KMS-11 (cell line): Measurements from ENCODE around the gene RAPGEF5.

ENCODE experiments used
- H2AFZ ChIP-seq: fragments of 200-600 bp; sonication (generic); 2 replicates; pipeline ENCODE4 v1.6.1; 2016; ENCODE audit warnings: antibody characterized with exemption, mixed run types, low read depth
- H3K27ac ChIP-seq: fragments of 200-600 bp; sonication (generic); 2 replicates; pipeline ENCODE4 v1.6.1; 2016; ENCODE audit warnings: mild to moderate bottlenecking, mixed run types
- H3K27me3 ChIP-seq: fragments of 200-600 bp; sonication (generic); 2 replicates; pipeline ENCODE4 v1.6.1; 2017; ENCODE audit warnings: mild to moderate bottlenecking, low read depth, mixed run types, moderate library complexity; ENCODE audit not compliant: insufficient read depth
- H3K36me3 ChIP-seq: fragments of 200-600 bp; sonication (generic); 2 replicates; pipeline ENCODE4 v1.6.1; 2017; ENCODE audit warnings: mild to moderate bottlenecking, mixed run types; ENCODE audit not compliant: insufficient read depth
- H3K4me1 ChIP-seq: fragments of 200-600 bp; sonication (generic); 2 replicates; pipeline ENCODE4 v1.6.1; 2016; ENCODE audit warnings: mild to moderate bottlenecking, low read depth, mixed run types; ENCODE audit not compliant: poor library complexity, severe bottlenecking
- H3K4me2 ChIP-seq: fragments of 200-600 bp; sonication (generic); 2 replicates; pipeline ENCODE4 v1.7.0; 2016; ENCODE audit warnings: mild to moderate bottlenecking, mixed run types
- H3K4me3 ChIP-seq: fragments of 200-600 bp; sonication (generic); IDR thresholded peaks from 2 replicates; pipeline ENCODE4 v1.6.1; 2017; ENCODE audit warnings: low read depth, low read length, mixed read lengths; ENCODE audit not compliant: insufficient read depth
- H3K79me2 ChIP-seq: fragments of 200-600 bp; sonication (generic); 2 replicates; pipeline ENCODE4 v1.6.1; 2016; ENCODE audit warnings: low read depth, mixed run types; ENCODE audit not compliant: insufficient read depth
- H3K9ac ChIP-seq: fragments of 200-600 bp; sonication (generic); 2 replicates; pipeline ENCODE4 v1.6.1; 2016; ENCODE audit warnings: mild to moderate bottlenecking, mixed run types
- H4K20me1 ChIP-seq: fragments of 200-600 bp; sonication (generic); 2 replicates; pipeline ENCODE4 v1.6.1; 2016; ENCODE audit warnings: mild to moderate bottlenecking, mixed run types; ENCODE audit not compliant: insufficient read depth
- CTCF ChIP-seq: fragments of 200-600 bp; sonication (generic); conservative IDR thresholded peaks from 2 replicates; pipeline ENCODE4 v1.6.1; 2017; ENCODE audit warnings: low read depth, mild to moderate bottlenecking, antibody characterized with exemption, low read length, moderate library complexity, mixed read lengths

The RAPGEF5 gene

GRCh38 chr7:22338411-22338810, 18.5 kb downstream of the RAPGEF5 start:
- Histone ChIP-seq H3K4me1 (no peaks in the 10 kb centered on the region), H3K4me2 (no peak overlapping the region), H3K79me2 (no peaks in the 10 kb centered on the region), H4K20me1 (no peaks in the 10 kb centered on the region), H3K27ac (no peak overlapping the region), H2AFZ (no peak overlapping the region), H3K9ac (no peak overlapping the region), H3K27me3 (no peaks in the 10 kb centered on the region), H3K4me3 (no peak overlapping the region), H3K36me3 (no peaks in the 10 kb centered on the region)
- TF ChIP-seq CTCF, result no peak

- no peak for TF ChIP-seq CTCF
- no peaks in the 10 kb centered on the region for H3K27me3 ChIP-seq
- no peak overlapping the region for H3K9ac ChIP-seq
- H3K79me2 ChIP-seq, result no peaks in the 10 kb centered on the region
- H3K4me2 ChIP-seq, result no peak overlapping the region
- H2AFZ ChIP-seq, result no peak overlapping the region
- no peak overlapping the region for H3K27ac ChIP-seq
- no peak overlapping the region for H3K4me3 ChIP-seq
- H3K4me1 ChIP-seq, result peaks cover 5% of the 10 kb centered on the region
- H3K36me3 ChIP-seq, result no peaks in the 10 kb centered on the region
- H4K20me1 ChIP-seq, result no peaks in the 10 kb centered on the region
Observed at GRCh38 chr7:22333680-22334141, 23.2 kb downstream of the RAPGEF5 start.

GRCh38 chr7:22332461-22332870, 24.5 kb downstream of the RAPGEF5 start:
- Histone ChIP-seq H3K27ac (no peak overlapping the region), H3K4me2 (no peak overlapping the region), H3K27me3 (no peaks in the 10 kb centered on the region), H3K9ac (no peak overlapping the region), H4K20me1 (no peaks in the 10 kb centered on the region), H3K4me3 (no peak overlapping the region), H3K79me2 (no peaks in the 10 kb centered on the region), H2AFZ (no peak overlapping the region), H3K36me3 (no peaks in the 10 kb centered on the region), H3K4me1 (peaks cover 5% of the 10 kb centered on the region)
- TF ChIP-seq CTCF, result no peak

GRCh38 chr7:22331704-22332103, 25.2 kb downstream of the RAPGEF5 start:
- TF ChIP-seq CTCF, result no peak
- Histone ChIP-seq H3K36me3 (no peaks in the 10 kb centered on the region), H3K4me2 (no peak overlapping the region), H4K20me1 (no peaks in the 10 kb centered on the region), H3K9ac (no peak overlapping the region), H3K4me1 (peaks cover 5% of the 10 kb centered on the region), H2AFZ (no peak overlapping the region), H3K79me2 (no peaks in the 10 kb centered on the region), H3K4me3 (no peak overlapping the region), H3K27ac (no peak overlapping the region), H3K27me3 (no peaks in the 10 kb centered on the region)
